PFSK-1 (cell line): ENCODE results near the gene AP3S2.

Source experiments
- FOXP2 ChIP-seq: optimal IDR thresholded peaks from 2 replicates; pipeline ENCODE3; 2011; ENCODE audit warnings: borderline replicate concordance, control low read depth, inconsistent platforms; ENCODE audit not compliant: insufficient read depth; ENCODE audit errors: extremely low read length, extremely low read depth
- POLR2AphosphoS5 ChIP-seq: IDR thresholded peaks from 2 replicates; pipeline ENCODE4 v1.6.1; 2012; ENCODE audit warnings: low read depth, mild to moderate bottlenecking, control low read depth, low read length, moderate library complexity
- SIN3A ChIP-seq: IDR thresholded peaks from 2 replicates; pipeline ENCODE4 v1.6.1; 2012; ENCODE audit warnings: mild to moderate bottlenecking, low read length, moderate library complexity, borderline replicate concordance; ENCODE audit not compliant: insufficient read depth
- TAF1 ChIP-seq: IDR thresholded peaks from 2 replicates; pipeline ENCODE4 v1.6.1; 2012; ENCODE audit warnings: low read length, control low read depth, borderline replicate concordance; ENCODE audit not compliant: insufficient read depth
- TF ChIP-seq, protein P1 (sequence below), 2 experiments: IDR thresholded peaks; 2 replicates each; pipeline versions ENCODE4 v1.6.1 to v1.8.0; 2011 to 2012; ENCODE audit warnings: low read depth in 2 of 2, low read length in 2 of 2, control low read depth in 1 of 2, inconsistent platforms in 1 of 2, mild to moderate bottlenecking in 1 of 2, moderate library complexity in 1 of 2; ENCODE audit not compliant: insufficient read depth in 1 of 2

DNA sequence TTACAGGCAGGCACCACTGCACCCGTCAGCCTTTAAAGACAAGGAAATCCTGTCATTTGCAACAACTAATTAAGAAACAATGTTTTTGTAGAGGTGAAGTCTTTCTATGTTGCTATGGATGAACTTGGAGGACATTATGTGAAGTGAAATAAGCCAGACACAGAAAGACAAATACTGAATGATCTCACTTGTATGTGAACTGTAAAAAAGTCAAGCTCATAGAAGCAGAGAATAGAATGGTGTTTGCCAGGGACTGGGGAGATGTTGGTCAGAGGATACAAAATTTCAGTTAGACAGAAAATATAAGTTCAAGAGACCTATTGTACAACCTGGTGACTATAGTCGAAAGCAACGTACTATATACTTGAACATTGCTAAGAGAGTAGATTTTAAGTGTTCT lies 46.1 kb upstream of the AP3S2 start:
- no peak for TF ChIP-seq POLR2AphosphoS5
- TF ChIP-seq, protein P1, sequence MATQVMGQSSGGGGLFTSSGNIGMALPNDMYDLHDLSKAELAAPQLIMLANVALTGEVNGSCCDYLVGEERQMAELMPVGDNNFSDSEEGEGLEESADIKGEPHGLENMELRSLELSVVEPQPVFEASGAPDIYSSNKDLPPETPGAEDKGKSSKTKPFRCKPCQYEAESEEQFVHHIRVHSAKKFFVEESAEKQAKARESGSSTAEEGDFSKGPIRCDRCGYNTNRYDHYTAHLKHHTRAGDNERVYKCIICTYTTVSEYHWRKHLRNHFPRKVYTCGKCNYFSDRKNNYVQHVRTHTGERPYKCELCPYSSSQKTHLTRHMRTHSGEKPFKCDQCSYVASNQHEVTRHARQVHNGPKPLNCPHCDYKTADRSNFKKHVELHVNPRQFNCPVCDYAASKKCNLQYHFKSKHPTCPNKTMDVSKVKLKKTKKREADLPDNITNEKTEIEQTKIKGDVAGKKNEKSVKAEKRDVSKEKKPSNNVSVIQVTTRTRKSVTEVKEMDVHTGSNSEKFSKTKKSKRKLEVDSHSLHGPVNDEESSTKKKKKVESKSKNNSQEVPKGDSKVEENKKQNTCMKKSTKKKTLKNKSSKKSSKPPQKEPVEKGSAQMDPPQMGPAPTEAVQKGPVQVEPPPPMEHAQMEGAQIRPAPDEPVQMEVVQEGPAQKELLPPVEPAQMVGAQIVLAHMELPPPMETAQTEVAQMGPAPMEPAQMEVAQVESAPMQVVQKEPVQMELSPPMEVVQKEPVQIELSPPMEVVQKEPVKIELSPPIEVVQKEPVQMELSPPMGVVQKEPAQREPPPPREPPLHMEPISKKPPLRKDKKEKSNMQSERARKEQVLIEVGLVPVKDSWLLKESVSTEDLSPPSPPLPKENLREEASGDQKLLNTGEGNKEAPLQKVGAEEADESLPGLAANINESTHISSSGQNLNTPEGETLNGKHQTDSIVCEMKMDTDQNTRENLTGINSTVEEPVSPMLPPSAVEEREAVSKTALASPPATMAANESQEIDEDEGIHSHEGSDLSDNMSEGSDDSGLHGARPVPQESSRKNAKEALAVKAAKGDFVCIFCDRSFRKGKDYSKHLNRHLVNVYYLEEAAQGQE (IDR thresholded peaks at IDR 0.05; ENCODE audit: insufficient read depth in 1 of 2, low read depth in 2 of 2, low read length in 2 of 2), result no peak
- TF ChIP-seq TAF1, result no peak
- TF ChIP-seq SIN3A, result no peak
- TF ChIP-seq FOXP2, result no peak
